Body of pancreas (tissue), 4 donors: ENCODE data around the gene RUNX2.

Experiments used
- CTCF ChIP-seq, 7 experiments: fragments of 450-650 bp in 4 of 7; fragments of 200-600 bp in 3 of 7; sonication (generic) in 3 of 7; IDR thresholded peaks; one replicate each; pipeline ENCODE4 v1.5.1; 2016 to 2019; ENCODE audit warnings: antibody characterized with exemption in 7 of 7
- POLR2A ChIP-seq, 3 donors: fragments of 450-650 bp; IDR thresholded peaks; one replicate each; pipeline ENCODE4 v1.6.1; 2016; ENCODE audit warnings: antibody characterized with exemption in 3 of 3, mild to moderate bottlenecking in 2 of 3

- TF ChIP-seq POLR2A (IDR thresholded peaks at IDR 0.05) (no peak), CTCF (IDR thresholded peaks at IDR 0.05) (no peak)
These were observed 315.0 kb downstream of the RUNX2 start for GRCh38 chr6:45643126-45643525.
